ENCODE data around the gene FDXR. TPM values are rescaled to one million over a fixed set of nuclear protein-coding genes. Genes with fewer than 3 reads are reported as not detected.
A peak's percentile ranks its signal among the peaks of the same experiment; 100 is the strongest.

FDXR gene
- total and polyA plus RNA-seq, 9 of the 15 experiments (the other 6 are each of a cell fraction or from before 2014, with no cell fraction given), result 0.89 to 70.7 (median 30.9) TPM

GRCh38 chr17:74872313-74873036 lies at the start of gene FDXR (continued):
- no peak for TF ChIP-seq MNT (conservative IDR thresholded peaks at IDR 0.05)
- no peak for TF ChIP-seq CBX3 (IDR thresholded peaks at IDR 0.05; ENCODE audit: borderline replicate concordance in 1 of 2, low read length in 2 of 2)
- TF ChIP-seq ZBTB11 (CRISPR knock-in tag; IDR thresholded peaks at IDR 0.05), result no peak; a peak in 1 of 6 replicates
- TF ChIP-seq RB1 (IDR thresholded peaks at IDR 0.05; ENCODE audit: low read depth), result peak; percentile 21; the same call in 1 of the 2 replicates
- TF ChIP-seq MAX (CRISPR knock-in tag; IDR thresholded peaks at IDR 0.05), result no peak
- TF ChIP-seq FOSL1 (tag; conservative IDR thresholded peaks at IDR 0.05), result no peak
- peak; percentile 13 for TF ChIP-seq NFRKB (IDR thresholded peaks at IDR 0.05; ENCODE audit: low read depth)
- no peak for TF ChIP-seq MXD1 (CRISPR knock-in tag; IDR thresholded peaks at IDR 0.05; ENCODE audit: borderline replicate concordance, poor library complexity, severe bottlenecking)
- TF ChIP-seq ATF7 (IDR thresholded peaks at IDR 0.05), result no peak
- TF ChIP-seq NRF1 (conservative IDR thresholded peaks at IDR 0.05 in 1 of 2, IDR thresholded peaks at IDR 0.05 in 1 of 2), result peak; percentile 48 to 57; a peak in 3 of 4 replicates
- TF ChIP-seq CBFB (CRISPR knock-in tag; IDR thresholded peaks at IDR 0.05), result 0 out of 2 replicates have a peak, but pooled peaks have one; percentile 75
- TF ChIP-seq ELK1 (CRISPR knock-in tag; IDR thresholded peaks at IDR 0.05), result no peak
- TF ChIP-seq HMG20A (CRISPR knock-in tag; conservative IDR thresholded peaks at IDR 0.05), result no peak
- no peak for TF ChIP-seq ZNF224 (CRISPR knock-in tag; IDR thresholded peaks at IDR 0.05)
- TF ChIP-seq KAT8 (IDR thresholded peaks at IDR 0.05; ENCODE audit: low read depth), result no peak
- TF ChIP-seq NR2C2 (CRISPR knock-in tag; IDR thresholded peaks at IDR 0.05), result no peak
- no peak; the same call in 1 of the 2 replicates for TF ChIP-seq NR2C2 (tag; IDR thresholded peaks at IDR 0.05)
- TF ChIP-seq YBX1 (IDR thresholded peaks at IDR 0.05), result no peak
